Activated naive CD4-positive, alpha-beta T cell treated with anti-CD3 and anti-CD28 coated beads, Interleukin-2, amount 50 U/mL, for 72 hours (primary cell): ENCODE measurements around the gene NKTR. TPM values are rescaled to one million over a fixed set of nuclear protein-coding genes. Genes with fewer than 3 reads are reported as not detected.
"Not testable (repeated sequence)": the region's sequence is repeated elsewhere in the genome, so short reads cannot be mapped to it uniquely, and the experiment has no call there.

Source experiments
- ATAC-seq, 2 donors: fragments of 150-1000 bp; cut with Tn5 transposase; 2 replicates each; pipeline ENCODE4 v1.10.0; 2021; ENCODE audit warnings: mild to moderate bottlenecking in 2 of 2, moderate library complexity in 2 of 2
- DNase-seq, 2 donors: peaks; one replicate each; pipeline ENCODE4 v3.0.0; 2021 to 2022; ENCODE audit warnings: low spot score in 2 of 2
- H3K27ac Mint-ChIP-seq, 2 donors: one replicate each; pipeline ENCODE4 v1.8.0; 2022; ENCODE audit warnings: mild to moderate bottlenecking in 2 of 2, mixed read lengths in 2 of 2
- H3K36me3 Mint-ChIP-seq, 2 donors: one replicate each; pipeline ENCODE4 v1.8.0; 2022; ENCODE audit warnings: mixed read lengths in 2 of 2
- H3K9me3 Mint-ChIP-seq, 2 donors: one replicate each; pipeline ENCODE4 v1.8.0; 2022; ENCODE audit warnings: mixed read lengths in 2 of 2
- total RNA-seq, 2 donors: library from RNA; stranded (reverse); gene quantifications; one replicate each; pipeline ENCODE4 v1.2.3, GENCODE V29; 2022

NKTR gene
- total RNA-seq, 2 donors from 2014 or later, result 97.7 to 157 TPM

GRCh38 chr3:42589382-42590109 lies 10.9 kb upstream of the NKTR start:
- no peaks in the 10 kb centered on the region for H3K9me3 Mint-ChIP-seq
- ATAC-seq (no peak), DNase-seq (no peak)
- H3K36me3 Mint-ChIP-seq, result peaks cover 14 to 20% of the 10 kb centered on the region in 2 donors
- H3K27ac Mint-ChIP-seq, result no peak overlapping the region

DNA sequence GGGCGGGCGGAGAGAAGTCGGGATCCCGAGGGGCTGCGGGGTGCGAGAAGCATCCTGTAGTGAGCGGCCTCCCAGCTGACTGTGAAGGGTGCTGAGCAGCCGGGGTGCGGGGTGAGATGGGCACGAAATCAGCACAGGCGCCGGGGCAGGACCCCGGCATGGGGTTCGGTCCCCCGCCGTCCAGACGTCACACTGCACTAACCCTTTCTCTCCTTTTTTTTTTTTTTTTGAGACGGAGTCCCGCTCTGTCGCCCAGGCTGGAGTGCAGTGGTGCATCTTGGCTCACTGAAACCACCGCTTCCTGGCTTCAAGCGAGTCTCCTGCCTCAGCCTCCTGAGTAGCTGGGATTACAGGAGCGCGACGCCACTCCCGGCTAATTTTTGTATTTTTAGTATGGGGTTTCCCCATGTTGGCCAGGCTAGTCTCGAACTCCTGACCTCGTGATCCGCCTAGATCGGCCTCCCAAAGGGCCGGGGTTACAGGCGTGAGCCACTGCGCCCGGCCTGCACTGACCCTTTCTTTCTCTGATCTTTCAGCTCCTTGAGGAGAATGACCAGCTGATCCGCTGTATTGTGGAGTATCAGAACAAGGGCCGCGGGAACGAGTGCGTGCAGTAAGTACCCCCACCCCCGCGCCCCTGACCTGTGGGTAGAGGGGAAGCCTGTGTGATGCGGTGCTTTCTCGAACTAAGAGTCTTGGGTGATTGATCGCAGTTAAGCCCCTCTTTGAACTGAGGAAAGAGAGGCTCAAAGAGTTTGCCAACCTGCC lies 9.3 kb upstream of the NKTR start:
- DNase-seq, result no peak
- H3K36me3 Mint-ChIP-seq, result peaks cover 14 to 20% of the 10 kb centered on the region in 2 donors
- ATAC-seq, result no peak

DNA sequence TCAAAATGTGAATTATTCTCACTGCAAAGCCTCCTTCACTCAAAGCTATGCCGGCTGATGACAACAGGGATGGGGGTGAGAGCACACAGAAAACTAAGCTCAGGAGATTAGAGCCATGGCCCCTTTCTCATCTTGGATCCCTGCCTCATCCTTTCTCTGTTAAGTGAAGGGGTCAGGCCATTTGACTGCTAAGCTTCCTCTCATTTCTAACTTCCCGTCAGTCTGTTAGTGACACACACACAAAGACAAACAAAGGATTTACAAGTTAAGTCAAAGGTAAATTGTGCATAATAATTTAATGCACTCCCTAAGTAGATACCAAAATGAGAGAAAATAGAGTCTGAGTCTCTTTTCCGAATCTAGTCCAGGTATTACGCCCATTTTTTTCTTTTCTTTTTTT lies 8.7 kb upstream of the NKTR start:
- H3K36me3 Mint-ChIP-seq, result peaks cover 14 to 20% of the 10 kb centered on the region in 2 donors
- no peaks in the 10 kb centered on the region for H3K9me3 Mint-ChIP-seq
- DNase-seq, result no peak
- ATAC-seq, result no peak
- H3K27ac Mint-ChIP-seq, result peak overlapping the region; percentile 87 to 88

More for the DNA sequence above, 9.3 kb upstream of the NKTR start:
- H3K9me3 Mint-ChIP-seq, result no peaks in the 10 kb centered on the region
- H3K27ac Mint-ChIP-seq, result peak overlapping the region; percentile 87 to 97

DNA sequence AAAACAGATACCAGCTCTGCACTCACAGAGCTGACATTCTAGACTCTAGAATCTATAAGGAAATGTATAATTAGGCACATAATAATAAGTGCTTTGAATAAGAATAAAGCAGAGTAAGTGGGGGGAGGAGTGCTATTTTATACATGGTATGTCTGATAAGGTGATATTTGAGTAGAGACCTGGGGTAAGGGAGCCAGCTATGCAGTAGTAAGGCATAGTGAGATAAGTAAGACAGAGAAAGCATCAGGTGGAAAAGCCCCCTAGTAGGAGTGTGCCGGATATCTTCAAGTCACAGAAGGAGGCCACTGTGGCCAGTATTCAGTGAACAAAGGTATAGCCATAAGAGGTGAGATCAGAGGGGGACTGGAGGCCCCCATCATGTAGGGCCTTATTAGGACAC lies 6.9 kb upstream of the NKTR start:
- DNase-seq (no peak), ATAC-seq (no peak)
- H3K27ac Mint-ChIP-seq, result no peak overlapping the region
- H3K9me3 Mint-ChIP-seq, result peaks cover 0 to 4% of the 10 kb centered on the region in 2 donors
- peaks cover 14 to 25% of the 10 kb centered on the region in 2 donors for H3K36me3 Mint-ChIP-seq

DNA sequence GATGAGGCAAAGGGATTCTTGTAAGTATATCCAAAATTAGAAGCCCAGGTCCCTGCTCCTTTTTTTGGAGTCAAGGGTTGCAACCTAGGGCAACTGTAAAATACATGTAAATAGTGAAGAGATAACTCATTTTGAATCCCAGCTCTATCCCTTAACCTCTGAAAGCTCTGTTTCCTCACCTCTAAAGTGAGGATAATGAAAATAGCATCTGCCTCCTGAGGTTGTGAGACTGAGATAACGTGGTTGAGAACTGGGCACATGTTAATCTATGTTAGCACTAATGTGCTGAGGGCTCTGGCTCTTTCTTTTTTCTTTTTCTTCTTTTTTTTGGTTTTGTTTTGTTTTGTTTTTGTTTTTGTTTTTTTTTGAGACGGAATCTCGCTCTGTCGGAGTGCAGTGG lies 4.8 kb upstream of the NKTR start:
- Mint-ChIP-seq H3K36me3 (peaks cover 19 to 27% of the 10 kb centered on the region in 2 donors), H3K9me3 (peaks cover 0 to 5% of the 10 kb centered on the region in 2 donors)

DNA sequence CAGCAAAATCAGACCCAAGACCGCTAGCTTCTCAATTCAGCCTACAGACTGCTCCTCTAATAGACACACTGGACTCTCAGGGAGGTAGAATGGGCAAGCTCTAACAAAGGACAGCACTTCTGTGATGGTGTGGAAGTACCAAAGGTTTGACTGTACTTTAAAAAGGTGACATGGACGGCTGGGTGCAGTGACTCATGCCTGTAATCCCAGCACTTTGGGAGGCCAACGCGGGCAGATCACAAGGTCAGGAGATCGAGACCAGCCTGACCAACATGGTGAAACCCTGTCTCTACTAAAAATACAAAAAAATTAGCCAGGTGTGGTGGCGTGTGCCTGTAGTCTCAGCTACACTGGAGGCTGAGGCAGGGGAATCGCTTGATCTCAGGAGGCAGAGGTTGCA lies 3.4 kb upstream of the NKTR start:
- not testable (repeated sequence) for DNase-seq, H3K9me3 Mint-ChIP-seq, ATAC-seq, H3K27ac Mint-ChIP-seq
- H3K36me3 Mint-ChIP-seq, result peaks cover 25% of the 10 kb centered on the region in 2 donors

More for the DNA sequence above, 4.8 kb upstream of the NKTR start:
- DNase-seq, result no peak
- no peak overlapping the region for H3K27ac Mint-ChIP-seq
- no peak for ATAC-seq

GRCh38 chr3:42600958-42601675 lies 631 bp downstream of the NKTR start:
- ATAC-seq, result peak; percentile 41 to 46
- peak overlapping the region; percentile 96 for H3K27ac Mint-ChIP-seq
- peak; percentile 64 to 71 for DNase-seq
- peaks cover 0 to 5% of the 10 kb centered on the region in 2 donors for H3K9me3 Mint-ChIP-seq
- peaks cover 24 to 28% of the 10 kb centered on the region in 2 donors for H3K36me3 Mint-ChIP-seq

GRCh38 chr3:42601896-42602581 lies 1.6 kb downstream of the NKTR start:
- peaks cover 0 to 5% of the 10 kb centered on the region in 2 donors for H3K9me3 Mint-ChIP-seq
- ATAC-seq (no peak), DNase-seq (no peak)
- peak overlapping the region; percentile 96 for H3K27ac Mint-ChIP-seq
- H3K36me3 Mint-ChIP-seq, result peaks cover 24 to 30% of the 10 kb centered on the region in 2 donors

DNA sequence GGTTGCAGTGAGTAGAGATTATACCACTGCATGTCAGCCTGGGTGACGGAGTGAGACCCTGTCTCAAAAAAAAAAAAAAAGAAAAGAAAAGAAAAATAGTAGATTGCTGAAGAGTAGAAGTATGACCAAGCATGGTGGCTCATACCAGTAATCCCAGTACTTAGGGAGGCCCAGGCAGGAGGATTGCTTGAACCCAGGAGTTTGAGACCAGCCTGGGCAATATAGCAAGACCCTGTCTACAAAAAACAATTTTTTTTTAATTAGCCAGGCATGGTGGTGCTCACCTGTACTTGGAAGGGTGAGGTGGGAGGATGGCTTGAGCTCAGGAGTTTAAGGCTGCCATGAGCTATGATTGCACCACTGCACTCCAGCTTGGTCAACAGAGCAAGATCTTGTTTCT lies 2.5 kb downstream of the NKTR start:
- peaks cover 0 to 5% of the 10 kb centered on the region in 2 donors for H3K9me3 Mint-ChIP-seq
- no peak for DNase-seq
- peaks cover 24 to 37% of the 10 kb centered on the region in 2 donors for H3K36me3 Mint-ChIP-seq
- ATAC-seq, result no peak
- H3K27ac Mint-ChIP-seq, result no peak overlapping the region

- Mint-ChIP-seq H3K27ac (no peak overlapping the region), H3K9me3 (no peaks in the 10 kb centered on the region), H3K36me3 (peaks cover 19 to 44% of the 10 kb centered on the region in 2 donors)
- no peak for DNase-seq
- no peak for ATAC-seq
Measured at GRCh38 chr3:42605546-42606173, 5.2 kb downstream of the NKTR start.

DNA sequence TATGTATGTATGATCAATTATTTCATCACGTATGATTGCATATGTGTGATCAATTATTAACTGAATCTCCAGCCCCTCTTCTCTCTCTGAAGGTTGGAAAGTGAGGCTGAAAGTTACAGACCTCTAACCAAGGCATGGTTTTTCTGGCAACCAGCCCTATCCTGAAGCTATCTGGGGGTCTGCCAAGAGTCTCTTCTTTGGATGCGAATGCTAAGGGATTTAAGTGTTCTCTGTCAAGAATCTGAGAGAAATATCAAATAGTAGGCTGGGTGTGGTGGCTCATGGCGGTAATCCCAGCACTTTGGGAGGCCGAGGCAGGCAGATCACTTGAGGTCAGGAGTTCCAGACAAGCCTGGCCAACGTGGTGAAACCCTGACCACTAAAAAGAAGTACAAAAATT lies 8.1 kb downstream of the NKTR start:
- peaks cover 5 to 37% of the 10 kb centered on the region in 2 donors for H3K36me3 Mint-ChIP-seq
- peak overlapping the region in 1 of 2 donors; percentile 26 for H3K27ac Mint-ChIP-seq
- ATAC-seq (no peak), DNase-seq (no peak)
- no peaks in the 10 kb centered on the region for H3K9me3 Mint-ChIP-seq

- Mint-ChIP-seq H3K27ac (peak overlapping the region; percentile 54 to 92), H3K9me3 (no peaks in the 10 kb centered on the region), H3K36me3 (peaks cover 0 to 27% of the 10 kb centered on the region in 2 donors)
- no peak for DNase-seq
- ATAC-seq, result no peak
Measured at GRCh38 chr3:42610976-42611375, 10.5 kb downstream of the NKTR start.

GRCh38 chr3:42612217-42612616 lies 11.7 kb downstream of the NKTR start:
- H3K9me3 Mint-ChIP-seq, result no peaks in the 10 kb centered on the region
- H3K27ac Mint-ChIP-seq, result no peak overlapping the region
- H3K36me3 Mint-ChIP-seq, result peaks cover 0 to 24% of the 10 kb centered on the region in 2 donors
- DNase-seq (no peak), ATAC-seq (no peak)

- DNase-seq (no peak), ATAC-seq (no peak)
- Mint-ChIP-seq H3K9me3 (no peaks in the 10 kb centered on the region), H3K36me3 (peaks cover 0 to 19% of the 10 kb centered on the region in 2 donors), H3K27ac (no peak overlapping the region)
Measured at GRCh38 chr3:42612928-42613327, 12.4 kb downstream of the NKTR start.

GRCh38 chr3:42613462-42613861 lies 13.0 kb downstream of the NKTR start:
- H3K9me3 Mint-ChIP-seq, result no peaks in the 10 kb centered on the region
- H3K27ac Mint-ChIP-seq, result no peak overlapping the region
- H3K36me3 Mint-ChIP-seq, result peaks cover 0 to 15% of the 10 kb centered on the region in 2 donors
- DNase-seq (no peak), ATAC-seq (no peak)

DNA sequence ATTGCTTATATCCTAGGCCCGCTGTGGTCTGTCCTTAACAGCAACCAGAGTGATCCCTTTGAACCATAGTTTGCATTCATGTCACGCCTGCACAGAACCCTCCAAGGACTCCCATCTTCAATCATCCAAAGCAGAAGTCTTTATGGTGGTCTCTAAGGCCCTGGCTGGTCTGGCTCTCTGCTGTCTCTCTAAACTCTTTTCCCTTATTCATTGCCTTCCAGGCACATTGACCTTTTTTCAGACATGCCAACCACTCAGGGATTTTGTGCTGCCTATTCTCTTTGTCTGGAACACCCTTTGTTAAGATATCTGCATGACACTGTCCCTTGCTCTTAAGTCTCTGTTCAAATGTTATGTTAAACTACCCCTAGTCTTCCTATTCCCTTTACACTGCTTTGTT lies 31.1 kb downstream of the NKTR start:
- Mint-ChIP-seq H3K27ac (peak overlapping the region; percentile 2 to 19), H3K36me3 (peaks cover 5 to 24% of the 10 kb centered on the region in 2 donors), H3K9me3 (no peaks in the 10 kb centered on the region)
- ATAC-seq (no peak), DNase-seq (no peak)
